ENCODE measurements around the gene ICAM5. TPM values are rescaled to one million over a fixed set of nuclear protein-coding genes. Genes with fewer than 3 reads are reported as not detected.

Gene ICAM5
- total RNA-seq, 2 donors from 2014 or later: 0.18 to 0.37 TPM

GRCh38 chr19:10259162-10259905 lies 30.4 kb upstream of the ICAM5 start:
- Histone ChIP-seq H3K4me3 (ENCODE audit: low read length) (no peak overlapping the region), H3K27me3 (ENCODE audit: control insufficient read depth, insufficient read depth, low read length, poor library complexity, severe bottlenecking) (no peaks in the 10 kb centered on the region), H3K27ac (ENCODE audit: low read depth, low read length) (no peak overlapping the region), H3K9me3 (ENCODE audit: control insufficient read depth, low read length) (no peaks in the 10 kb centered on the region), H3K9ac (ENCODE audit: extremely low read depth, low read length, poor library complexity, severe bottlenecking) (no peak overlapping the region), H3K4me1 (ENCODE audit: control insufficient read depth, insufficient read depth, low read length) (no peaks in the 10 kb centered on the region), H3K36me3 (ENCODE audit: control insufficient read depth, insufficient read depth, low read length) (peaks cover 39% of the 10 kb centered on the region)
- TF ChIP-seq, protein P1, sequence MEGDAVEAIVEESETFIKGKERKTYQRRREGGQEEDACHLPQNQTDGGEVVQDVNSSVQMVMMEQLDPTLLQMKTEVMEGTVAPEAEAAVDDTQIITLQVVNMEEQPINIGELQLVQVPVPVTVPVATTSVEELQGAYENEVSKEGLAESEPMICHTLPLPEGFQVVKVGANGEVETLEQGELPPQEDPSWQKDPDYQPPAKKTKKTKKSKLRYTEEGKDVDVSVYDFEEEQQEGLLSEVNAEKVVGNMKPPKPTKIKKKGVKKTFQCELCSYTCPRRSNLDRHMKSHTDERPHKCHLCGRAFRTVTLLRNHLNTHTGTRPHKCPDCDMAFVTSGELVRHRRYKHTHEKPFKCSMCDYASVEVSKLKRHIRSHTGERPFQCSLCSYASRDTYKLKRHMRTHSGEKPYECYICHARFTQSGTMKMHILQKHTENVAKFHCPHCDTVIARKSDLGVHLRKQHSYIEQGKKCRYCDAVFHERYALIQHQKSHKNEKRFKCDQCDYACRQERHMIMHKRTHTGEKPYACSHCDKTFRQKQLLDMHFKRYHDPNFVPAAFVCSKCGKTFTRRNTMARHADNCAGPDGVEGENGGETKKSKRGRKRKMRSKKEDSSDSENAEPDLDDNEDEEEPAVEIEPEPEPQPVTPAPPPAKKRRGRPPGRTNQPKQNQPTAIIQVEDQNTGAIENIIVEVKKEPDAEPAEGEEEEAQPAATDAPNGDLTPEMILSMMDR (conservative IDR thresholded peaks at IDR 0.05): peak; percentile 82
- Mint-ChIP-seq H3K27me3 (ENCODE audit: insufficient read depth) (no peaks in the 10 kb centered on the region), H3K27ac (no peak overlapping the region), H3K4me1 (no peaks in the 10 kb centered on the region), H3K9me3 (no peaks in the 10 kb centered on the region), H3K36me3 (ENCODE audit: low read depth) (peaks cover 42% of the 10 kb centered on the region), H3K4me3 (no peak overlapping the region)
- 62 to 71% methylated on average over 7 to 32 of the region's 32 CpGs for WGBS, 2 experiments (ENCODE audit: insufficient coverage in 1 of 2, insufficient read length in 1 of 2)
- peak; percentile 98 for DNase-seq

GRCh38 chr19:10260141-10260584 lies 29.6 kb upstream of the ICAM5 start:
- no peak overlapping the region for H3K27ac Mint-ChIP-seq
- no peaks in the 10 kb centered on the region for H3K9me3 Mint-ChIP-seq
- H3K4me3 Mint-ChIP-seq: no peak overlapping the region
- peaks cover 33% of the 10 kb centered on the region for H3K36me3 Mint-ChIP-seq (ENCODE audit: low read depth)
- H3K4me3 ChIP-seq (ENCODE audit: low read length): no peak overlapping the region
- no peaks in the 10 kb centered on the region for H3K4me1 Mint-ChIP-seq
- no peak overlapping the region for H3K9ac ChIP-seq (ENCODE audit: extremely low read depth, low read length, poor library complexity, severe bottlenecking)
- H3K4me1 ChIP-seq (ENCODE audit: control insufficient read depth, insufficient read depth, low read length): no peaks in the 10 kb centered on the region
- DNase-seq: no peak
- peaks cover 32% of the 10 kb centered on the region for H3K36me3 ChIP-seq (ENCODE audit: control insufficient read depth, insufficient read depth, low read length)
- H3K27me3 Mint-ChIP-seq (ENCODE audit: insufficient read depth): no peaks in the 10 kb centered on the region
- no peaks in the 10 kb centered on the region for H3K27me3 ChIP-seq (ENCODE audit: control insufficient read depth, insufficient read depth, low read length, poor library complexity, severe bottlenecking)
- H3K9me3 ChIP-seq (ENCODE audit: control insufficient read depth, low read length): no peaks in the 10 kb centered on the region
- WGBS, 2 experiments (ENCODE audit: insufficient coverage in 1 of 2, insufficient read length in 1 of 2): 93 to 94% methylated on average over 6 to 8 of the region's 8 CpGs
- no peak overlapping the region for H3K27ac ChIP-seq (ENCODE audit: low read depth, low read length)
- TF ChIP-seq, protein P1 (conservative IDR thresholded peaks at IDR 0.05): no peak

DNA sequence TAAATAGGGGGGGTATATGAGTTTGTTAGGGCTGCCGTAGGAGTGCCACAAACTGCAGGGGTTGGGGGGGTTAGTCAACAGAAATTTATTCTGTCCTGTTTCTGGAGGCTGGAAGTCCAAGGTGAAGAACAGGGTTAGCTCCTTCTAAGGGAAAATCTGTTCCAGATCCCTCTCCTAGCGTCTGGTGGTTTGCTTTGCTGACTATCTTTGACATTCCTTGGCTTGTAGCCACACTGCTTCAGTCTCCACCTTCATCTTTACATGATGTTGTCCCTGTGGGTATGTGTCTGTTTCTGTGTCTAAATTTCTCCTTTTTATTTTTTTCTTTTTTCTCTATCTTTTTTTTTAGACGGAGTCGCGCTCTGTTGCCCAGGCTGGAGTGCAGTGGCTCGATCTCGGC lies 27.0 kb upstream of the ICAM5 start:
- no peak overlapping the region for H3K27ac ChIP-seq (ENCODE audit: low read depth, low read length)
- no peak overlapping the region for H3K27ac Mint-ChIP-seq
- TF ChIP-seq, protein P1 (conservative IDR thresholded peaks at IDR 0.05): no peak
- H3K9ac ChIP-seq (ENCODE audit: extremely low read depth, low read length, poor library complexity, severe bottlenecking): no peak overlapping the region
- H3K4me3 Mint-ChIP-seq: no peak overlapping the region
- no peaks in the 10 kb centered on the region for H3K4me1 Mint-ChIP-seq
- no peak overlapping the region for H3K4me3 ChIP-seq (ENCODE audit: low read length)
- H3K36me3 ChIP-seq (ENCODE audit: control insufficient read depth, insufficient read depth, low read length): peaks cover 18% of the 10 kb centered on the region
- H3K27me3 Mint-ChIP-seq (ENCODE audit: insufficient read depth): peaks cover 6% of the 10 kb centered on the region
- H3K9me3 Mint-ChIP-seq: no peaks in the 10 kb centered on the region
- no peak for DNase-seq
- H3K9me3 ChIP-seq (ENCODE audit: control insufficient read depth, low read length): no peaks in the 10 kb centered on the region
- 93 to 100% methylated on average over 6 to 7 of the region's 7 CpGs for WGBS, 2 experiments (ENCODE audit: insufficient coverage in 1 of 2, insufficient read length in 1 of 2)
- no peaks in the 10 kb centered on the region for H3K4me1 ChIP-seq (ENCODE audit: control insufficient read depth, insufficient read depth, low read length)
- peaks cover 16% of the 10 kb centered on the region for H3K36me3 Mint-ChIP-seq (ENCODE audit: low read depth)
- H3K27me3 ChIP-seq (ENCODE audit: control insufficient read depth, insufficient read depth, low read length, poor library complexity, severe bottlenecking): no peaks in the 10 kb centered on the region
